Measurements from ENCODE around the gene CCDC27. TPM values are rescaled to one million over a fixed set of nuclear protein-coding genes. Genes with fewer than 3 reads are reported as not detected.

Gene CCDC27
- total RNA-seq, 3 donors from 2014 or later: not detected

DNA sequence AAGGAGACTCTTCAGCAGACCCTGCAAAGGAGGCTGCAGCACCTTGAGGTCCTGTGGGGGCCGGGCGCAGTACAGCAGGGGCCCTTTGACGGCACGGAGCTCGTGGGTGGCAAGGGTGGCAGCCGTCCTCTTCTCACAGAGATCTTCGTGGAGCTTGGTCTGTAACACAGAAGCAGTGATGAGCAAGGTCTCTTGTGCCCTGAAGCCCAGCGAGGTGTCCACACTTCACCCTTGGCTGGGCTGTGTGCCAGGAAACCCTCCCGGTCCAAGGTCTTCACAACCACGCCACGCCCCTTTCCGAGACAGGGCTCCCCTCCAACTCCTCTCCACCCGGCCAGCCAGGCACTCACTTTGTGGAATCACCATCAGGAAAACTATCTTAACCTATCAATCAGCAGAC is 32.8 kb downstream of the CCDC27 start:
- no peak overlapping the region for H3K4me3 ChIP-seq
- ATAC-seq (no peak), DNase-seq (peak; percentile 54 to 67 (median 60))
- TF ChIP-seq, protein P1, sequence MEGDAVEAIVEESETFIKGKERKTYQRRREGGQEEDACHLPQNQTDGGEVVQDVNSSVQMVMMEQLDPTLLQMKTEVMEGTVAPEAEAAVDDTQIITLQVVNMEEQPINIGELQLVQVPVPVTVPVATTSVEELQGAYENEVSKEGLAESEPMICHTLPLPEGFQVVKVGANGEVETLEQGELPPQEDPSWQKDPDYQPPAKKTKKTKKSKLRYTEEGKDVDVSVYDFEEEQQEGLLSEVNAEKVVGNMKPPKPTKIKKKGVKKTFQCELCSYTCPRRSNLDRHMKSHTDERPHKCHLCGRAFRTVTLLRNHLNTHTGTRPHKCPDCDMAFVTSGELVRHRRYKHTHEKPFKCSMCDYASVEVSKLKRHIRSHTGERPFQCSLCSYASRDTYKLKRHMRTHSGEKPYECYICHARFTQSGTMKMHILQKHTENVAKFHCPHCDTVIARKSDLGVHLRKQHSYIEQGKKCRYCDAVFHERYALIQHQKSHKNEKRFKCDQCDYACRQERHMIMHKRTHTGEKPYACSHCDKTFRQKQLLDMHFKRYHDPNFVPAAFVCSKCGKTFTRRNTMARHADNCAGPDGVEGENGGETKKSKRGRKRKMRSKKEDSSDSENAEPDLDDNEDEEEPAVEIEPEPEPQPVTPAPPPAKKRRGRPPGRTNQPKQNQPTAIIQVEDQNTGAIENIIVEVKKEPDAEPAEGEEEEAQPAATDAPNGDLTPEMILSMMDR (IDR thresholded peaks at IDR 0.05): no peak
- intact Hi-C loops (cut with DNase I, micrococcal nuclease): no loop called here
- no peaks in the 10 kb centered on the region for H3K9me3 ChIP-seq
- peaks cover 17% of the 10 kb centered on the region for H3K36me3 ChIP-seq (ENCODE audit: low read depth)
- no peaks in the 10 kb centered on the region for H3K4me1 ChIP-seq (ENCODE audit: low read depth)

DNA sequence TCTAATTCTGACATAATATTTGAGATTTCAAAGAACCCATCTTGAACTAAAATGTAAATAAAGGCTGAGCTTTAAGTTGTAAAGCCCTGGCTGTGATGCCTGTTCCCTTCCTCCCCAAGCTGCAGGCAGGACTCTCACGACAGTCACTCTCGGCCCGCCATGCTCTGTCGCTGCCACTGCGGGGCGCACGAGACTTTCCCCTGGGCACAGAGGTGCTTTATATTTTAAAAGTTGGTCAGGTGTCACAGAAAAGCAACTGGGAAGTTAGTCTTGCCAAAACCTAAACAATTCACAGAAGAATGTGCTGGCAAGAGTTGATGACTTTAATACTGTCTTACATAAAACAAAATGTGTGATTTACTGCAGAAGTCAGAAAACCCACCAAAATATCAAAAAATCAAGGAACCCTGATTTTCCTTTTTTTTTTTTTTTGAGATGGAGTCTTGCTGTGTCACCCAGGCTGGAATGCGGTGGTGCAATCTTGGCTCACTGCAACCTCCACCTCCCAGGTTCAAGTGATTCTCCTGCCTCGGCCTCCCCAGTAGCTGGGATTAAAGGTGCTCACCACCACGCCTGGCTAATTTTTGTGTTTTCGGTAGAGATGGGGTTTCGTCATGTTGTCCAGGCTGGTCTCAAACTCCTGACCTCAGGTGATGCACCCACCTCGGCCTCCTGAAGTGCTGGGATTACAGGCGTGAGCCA is 33.4 kb downstream of the CCDC27 start:
- TF ChIP-seq, protein P1 (IDR thresholded peaks at IDR 0.05): no peak
- ATAC-seq (peak; percentile 72), DNase-seq (peak; percentile 38 to 53 (median 50))
- Histone ChIP-seq H3K36me3 (ENCODE audit: low read depth) (peaks cover 17% of the 10 kb centered on the region), H3K9me3 (no peaks in the 10 kb centered on the region), H3K4me1 (ENCODE audit: low read depth) (no peaks in the 10 kb centered on the region), H3K4me3 (no peak overlapping the region)
- intact Hi-C loops (cut with DNase I, micrococcal nuclease): no loop called here

DNA sequence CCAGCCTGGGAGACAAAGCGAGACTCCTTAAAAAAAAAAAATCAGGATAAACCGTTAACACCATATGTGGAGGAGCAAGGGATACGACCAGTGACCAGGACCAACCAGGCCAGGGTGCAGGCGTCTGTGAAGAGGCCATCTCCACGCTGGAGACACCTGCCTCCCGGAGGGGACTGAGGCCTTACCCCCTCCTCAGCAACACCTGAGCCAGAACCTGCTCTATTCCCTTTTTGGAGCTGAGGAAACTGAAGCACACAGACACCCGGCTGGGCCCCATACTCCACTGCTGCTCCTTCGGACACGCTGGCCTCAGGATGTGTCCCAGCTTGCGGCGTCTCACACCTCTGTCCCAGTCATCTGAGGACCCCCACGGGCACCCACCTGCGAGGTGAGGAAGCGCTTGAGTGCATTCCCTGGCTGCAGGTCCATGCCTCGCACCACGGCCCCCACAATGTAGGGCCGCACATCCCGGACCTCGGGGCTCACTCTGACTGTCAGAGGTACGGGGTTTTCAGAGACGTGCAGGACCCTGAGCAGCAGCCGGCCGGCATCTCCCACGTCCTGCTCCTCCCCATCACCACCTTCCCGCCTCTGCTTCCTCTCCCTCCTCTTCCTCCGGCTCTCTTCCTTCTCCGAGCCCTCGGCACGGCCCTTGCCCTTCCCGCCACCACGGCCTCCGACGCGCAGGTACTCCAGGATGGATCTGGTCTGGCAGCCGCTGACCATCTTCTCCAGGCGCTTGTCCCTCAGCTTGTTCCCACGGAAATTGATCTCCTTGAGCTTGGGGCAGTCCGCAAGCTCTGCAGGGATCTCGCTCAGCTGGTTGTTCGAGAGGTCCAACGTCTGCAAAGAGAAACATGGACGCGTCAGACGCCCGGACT is 34.5 kb downstream of the CCDC27 start:
- intact Hi-C loops (cut with DNase I, micrococcal nuclease): no loop called here
- ATAC-seq (no peak), DNase-seq (peak in 1 of 3 donors; percentile 43)
- TF ChIP-seq, protein P1 (IDR thresholded peaks at IDR 0.05): no peak
- peaks cover 17% of the 10 kb centered on the region for H3K36me3 ChIP-seq (ENCODE audit: low read depth)
- H3K4me1 ChIP-seq (ENCODE audit: low read depth): no peaks in the 10 kb centered on the region
- H3K9me3 ChIP-seq: no peaks in the 10 kb centered on the region
- H3K4me3 ChIP-seq: no peak overlapping the region

DNA sequence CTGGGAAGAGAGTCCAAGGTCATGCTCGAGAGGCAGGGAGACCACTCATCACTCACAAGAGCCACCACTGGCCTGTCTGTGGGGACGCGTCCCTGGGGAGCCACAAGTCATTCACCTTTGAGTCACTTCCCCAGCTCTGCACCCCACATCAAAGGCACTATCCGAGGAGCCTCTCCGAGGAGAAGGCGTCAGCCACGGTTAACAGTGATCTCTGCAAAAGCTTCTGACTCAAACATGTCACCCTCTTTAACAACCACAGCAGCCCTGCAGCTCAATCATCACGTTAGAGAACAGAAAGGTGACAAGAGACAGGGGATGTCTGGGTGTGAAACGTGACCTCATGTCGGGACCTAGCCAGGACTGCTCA is 35.1 kb downstream of the CCDC27 start:
- Histone ChIP-seq H3K4me3 (no peak overlapping the region), H3K9me3 (no peaks in the 10 kb centered on the region), H3K4me1 (ENCODE audit: low read depth) (no peaks in the 10 kb centered on the region), H3K36me3 (ENCODE audit: low read depth) (peaks cover 17% of the 10 kb centered on the region)
- intact Hi-C loops (cut with DNase I, micrococcal nuclease): no loop called here
- TF ChIP-seq, protein P1 (IDR thresholded peaks at IDR 0.05): no peak
- DNase-seq: no peak
- ATAC-seq: no peak

DNA sequence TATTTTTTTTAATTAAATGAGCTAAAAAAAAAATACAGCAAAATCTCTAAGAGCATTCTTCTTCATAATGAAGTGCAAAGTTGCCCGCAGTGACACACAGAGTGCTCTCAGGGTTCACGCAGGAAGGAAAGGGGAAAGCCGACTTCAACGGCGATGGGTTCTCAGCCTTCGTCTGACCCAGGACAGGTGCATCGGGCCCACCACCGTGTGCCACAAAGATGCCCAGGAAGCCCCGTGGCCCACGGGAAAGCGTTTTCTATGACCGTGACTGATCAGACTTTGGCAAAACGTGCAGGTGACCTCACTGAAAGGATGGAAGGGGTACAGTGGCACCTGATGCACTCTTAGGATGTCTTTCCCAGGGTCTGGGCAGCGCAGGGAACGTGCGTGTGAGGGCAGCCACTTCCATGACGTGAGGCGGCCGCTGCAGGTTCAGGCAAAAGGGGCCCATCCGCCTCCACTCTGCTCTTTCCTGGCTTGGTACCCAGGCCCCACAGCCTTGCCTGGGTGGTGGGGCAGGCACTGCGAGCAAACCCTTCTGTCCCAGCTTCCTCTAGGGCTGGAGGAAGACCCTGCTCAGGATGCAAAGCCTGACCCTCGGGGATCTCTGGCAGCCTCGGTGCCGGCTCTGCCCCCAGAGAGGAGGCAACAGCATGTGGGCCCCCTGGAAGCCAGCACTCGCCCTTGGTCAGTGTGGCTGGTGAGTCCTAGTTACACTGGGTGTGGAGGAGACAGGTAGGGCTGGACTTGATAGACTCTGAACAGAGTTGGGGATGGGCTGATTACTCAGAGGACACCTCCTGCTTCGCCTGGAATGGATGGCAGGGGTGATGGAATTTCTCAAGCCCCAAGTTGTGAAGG is 35.7 kb downstream of the CCDC27 start:
- H3K4me3 ChIP-seq: no peak overlapping the region
- H3K36me3 ChIP-seq (ENCODE audit: low read depth): peaks cover 10% of the 10 kb centered on the region
- TF ChIP-seq, protein P1 (IDR thresholded peaks at IDR 0.05): no peak
- intact Hi-C loops (cut with DNase I, micrococcal nuclease): no loop called here
- no peaks in the 10 kb centered on the region for H3K9me3 ChIP-seq
- H3K4me1 ChIP-seq (ENCODE audit: low read depth): peaks cover 3% of the 10 kb centered on the region
- DNase-seq (peak in 1 of 3 donors; percentile 27), ATAC-seq (no peak)
